NCI-H446 treated with DMSO at 0.1 percent for 48 hours (cell line): ENCODE data around the gene CLDN1.

Experiments
- DNase-seq: peaks from one replicate; lab custom pipeline; 2025; lab: John Stamatoyannopoulos, UW

Gene CLDN1

DNA sequence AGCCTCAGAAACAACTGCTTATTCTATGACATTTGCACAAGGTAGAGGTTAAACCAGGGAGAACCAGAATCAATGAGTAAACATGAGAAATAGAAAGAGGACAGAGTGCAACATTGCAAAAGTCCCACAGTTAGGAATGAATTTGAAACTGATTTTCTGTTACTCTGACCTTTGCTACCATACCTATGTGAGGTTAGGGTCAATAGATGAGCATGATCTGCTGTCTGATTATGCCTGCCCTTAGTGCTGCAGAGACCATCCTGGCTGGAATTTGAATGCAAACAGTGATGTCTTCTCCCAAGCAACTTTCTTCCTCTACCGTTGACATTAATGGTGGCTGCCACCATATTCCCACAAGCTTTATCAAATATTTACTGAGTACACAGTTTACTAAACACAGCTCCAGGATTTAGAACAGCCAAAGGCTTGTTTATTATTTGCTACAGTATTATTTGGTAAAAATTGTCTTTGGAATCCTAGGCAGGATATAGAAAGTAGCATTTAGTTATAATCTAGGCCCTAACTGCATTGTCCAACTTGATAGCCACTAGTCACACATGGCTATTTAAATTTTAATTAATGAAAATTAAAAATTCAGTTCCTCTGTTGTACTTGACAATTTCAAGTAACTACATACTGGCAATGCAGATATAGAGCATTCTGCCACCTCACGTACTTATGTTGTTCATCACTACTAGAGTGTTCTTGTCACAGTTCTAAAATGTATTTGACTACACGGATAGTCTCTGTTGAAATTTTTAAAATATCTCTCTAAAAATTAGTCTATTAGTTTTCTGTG is 8.9 kb upstream of the CLDN1 start:
- no peak for DNase-seq

DNA sequence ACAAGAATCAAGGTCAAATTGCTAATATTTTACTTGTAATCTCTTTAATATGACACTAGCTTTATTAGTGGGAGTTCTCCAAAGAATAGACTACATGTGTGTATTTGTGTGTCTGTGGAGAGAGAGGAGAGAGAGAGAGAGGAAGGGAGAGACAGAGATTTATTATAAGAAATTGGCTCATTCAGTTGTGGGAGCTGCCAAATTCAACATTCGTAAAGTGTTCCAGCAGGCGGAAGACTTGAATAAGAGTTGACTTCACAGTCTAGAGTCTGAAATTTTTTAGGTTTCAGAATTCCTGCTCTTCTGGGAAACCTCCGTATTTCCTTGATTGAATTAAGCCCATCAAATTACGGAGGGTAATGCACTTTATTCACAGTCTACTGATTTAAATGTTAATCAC is 4.7 kb upstream of the CLDN1 start:
- no peak for DNase-seq

DNA sequence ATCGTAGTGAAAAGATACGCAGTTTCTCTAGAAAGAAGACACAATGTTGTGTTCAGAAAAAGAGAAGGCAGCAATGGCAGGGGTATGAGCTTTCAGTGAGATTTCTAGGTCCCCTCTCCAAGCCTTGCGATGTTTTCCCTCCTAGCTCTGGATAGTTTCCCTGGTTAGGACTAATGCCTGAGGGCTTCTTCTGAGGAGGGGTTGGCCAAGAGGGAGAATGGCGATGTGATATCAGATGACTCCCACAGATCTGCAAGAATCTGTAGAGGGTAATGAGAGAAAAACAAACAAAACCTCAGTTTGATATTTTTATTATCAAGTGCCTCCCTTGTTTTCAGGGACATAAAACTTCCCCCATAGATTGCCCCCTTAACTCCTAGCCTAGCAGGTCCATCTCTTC is 4.1 kb upstream of the CLDN1 start:
- DNase-seq = no peak

DNA sequence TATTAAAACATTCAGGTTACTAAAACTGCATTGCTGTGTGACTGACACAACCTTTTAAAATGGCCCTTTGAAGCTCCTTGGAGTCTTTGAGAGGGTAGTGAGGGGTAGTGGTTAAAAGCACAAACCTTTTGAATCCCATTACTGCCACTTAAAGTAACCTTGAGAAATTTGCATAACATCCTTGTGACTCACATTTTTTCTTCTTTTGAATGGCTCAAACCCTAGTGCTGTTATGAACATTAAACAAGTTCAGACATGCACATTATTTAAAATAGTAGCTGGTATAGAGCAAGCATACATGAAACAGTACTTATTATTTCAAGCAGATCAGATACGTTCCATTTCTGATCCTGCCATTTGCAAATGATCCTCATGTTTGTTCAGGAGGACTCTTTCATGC is 3.7 kb upstream of the CLDN1 start:
- no peak for DNase-seq

DNA sequence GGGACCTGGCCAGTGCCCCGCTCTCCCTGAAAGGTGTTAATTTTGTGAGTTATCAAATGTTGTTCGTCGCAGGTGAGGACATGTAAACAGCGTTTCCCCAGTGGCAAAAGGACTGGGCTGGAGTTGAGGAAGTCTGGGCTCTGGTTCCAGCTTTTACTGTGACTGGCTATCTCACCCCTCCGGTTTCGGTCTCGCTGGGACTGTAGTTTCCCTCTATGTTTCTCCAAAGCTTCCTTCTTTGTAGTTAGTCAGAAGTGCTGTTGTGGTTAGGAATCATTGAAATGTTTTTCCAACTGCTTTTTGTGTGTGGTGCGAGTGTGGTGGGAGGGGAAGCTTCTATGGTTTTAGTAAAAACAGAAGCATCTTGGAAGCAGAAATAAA is 990 bp upstream of the CLDN1 start:
- no peak for DNase-seq

DNA sequence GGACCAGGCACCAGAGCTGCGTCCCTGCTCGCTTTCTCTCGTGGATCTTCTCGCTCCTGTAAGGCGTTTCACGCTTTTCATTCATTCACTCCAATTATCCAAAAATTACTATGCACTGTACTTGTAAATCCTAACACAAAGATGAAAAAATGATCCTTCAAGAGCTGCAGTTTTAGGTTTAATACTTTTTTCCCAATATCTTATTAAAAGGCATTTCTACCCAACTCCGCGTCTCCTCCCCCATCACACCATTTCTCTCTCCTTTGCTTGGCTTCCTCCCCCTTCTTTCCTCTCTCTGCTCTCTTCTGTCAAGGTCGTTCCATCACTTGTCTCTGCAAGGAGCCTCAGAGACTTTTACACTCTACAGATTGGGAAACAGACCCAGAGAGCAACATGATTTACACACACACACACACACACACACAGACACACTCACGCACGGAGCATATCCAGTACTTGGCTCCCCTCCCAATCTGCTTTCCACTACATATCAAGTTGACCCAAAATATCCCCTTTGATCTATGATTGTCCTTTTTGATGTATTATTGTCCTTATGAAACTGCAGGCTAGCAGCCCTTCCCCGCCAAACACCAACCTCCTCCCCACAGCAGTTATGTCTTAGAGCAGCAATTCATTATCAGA is 479 bp upstream of the CLDN1 start:
- DNase-seq = no peak

DNA sequence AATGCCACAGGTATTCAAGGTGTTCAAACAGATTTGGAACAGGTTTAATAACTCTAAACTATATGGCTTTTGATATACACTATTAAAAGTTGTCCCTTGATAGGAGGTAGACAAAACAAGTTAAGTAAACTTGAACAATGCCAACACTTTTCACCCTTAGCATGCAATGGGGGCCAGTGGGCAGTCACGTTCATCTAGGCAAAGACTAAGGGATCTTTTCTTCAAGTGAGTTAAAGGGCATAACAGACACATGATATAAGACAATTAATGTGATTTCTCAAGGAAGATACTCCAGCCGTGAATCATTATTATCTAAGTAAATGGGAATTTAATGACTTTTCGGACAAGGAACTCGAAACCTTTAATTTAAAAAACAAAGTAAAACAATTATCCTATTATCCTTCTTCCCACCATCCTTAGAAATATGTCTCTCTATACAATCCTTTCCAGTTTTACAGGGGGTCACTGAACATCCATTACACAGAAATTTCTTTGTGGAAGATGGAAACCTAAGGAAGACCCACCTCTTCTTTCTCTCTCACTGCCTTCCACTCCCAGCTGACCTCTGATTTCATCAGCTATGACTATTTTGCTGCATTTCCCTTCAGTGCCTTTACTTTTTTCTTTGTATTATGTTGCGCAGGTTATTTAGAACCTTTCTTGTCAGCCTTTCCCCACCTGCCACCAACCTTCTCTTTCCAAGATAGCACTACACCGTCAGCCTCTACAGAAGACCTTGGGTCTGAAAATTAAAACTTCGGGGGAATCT is 1.5 kb downstream of the CLDN1 start:
- no peak for DNase-seq

DNA sequence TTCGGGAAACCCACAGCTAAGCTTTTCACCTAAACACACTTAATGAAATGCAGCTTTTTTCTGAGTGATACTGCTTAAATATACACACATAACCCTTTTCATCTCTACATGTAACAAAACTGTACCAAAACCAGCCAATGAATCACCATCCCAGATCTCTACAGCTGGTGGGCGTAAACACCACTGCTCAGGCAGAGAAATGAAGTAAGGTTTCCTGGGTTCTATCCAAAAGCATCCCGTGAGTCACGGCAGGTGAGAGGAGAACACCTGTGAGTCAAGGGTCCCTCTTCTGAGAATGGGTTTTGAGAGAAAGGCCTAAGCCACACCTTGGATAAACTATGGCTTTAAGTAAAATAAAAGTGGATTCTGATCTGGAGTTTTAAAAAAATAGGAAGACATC is 2.6 kb downstream of the CLDN1 start:
- no peak for DNase-seq

DNA sequence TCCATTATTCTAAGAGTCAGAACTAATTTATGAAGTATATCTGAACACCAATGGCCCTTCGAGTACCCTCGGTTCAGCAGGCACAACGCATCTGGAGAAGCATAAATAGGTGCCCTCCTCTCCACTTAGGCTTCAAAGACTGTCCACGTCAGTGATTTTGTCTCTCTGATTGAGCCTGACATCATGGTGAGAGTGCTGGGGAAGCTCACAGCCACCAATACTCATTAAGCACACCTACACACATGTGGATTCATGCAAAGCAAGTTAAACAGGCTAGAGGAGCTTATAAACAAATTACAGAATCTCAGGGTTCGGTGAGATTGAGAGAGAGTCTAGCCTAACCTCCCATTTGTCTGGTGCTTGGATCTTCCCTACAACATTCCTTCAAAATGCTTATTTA is 3.6 kb downstream of the CLDN1 start:
- no peak for DNase-seq

DNA sequence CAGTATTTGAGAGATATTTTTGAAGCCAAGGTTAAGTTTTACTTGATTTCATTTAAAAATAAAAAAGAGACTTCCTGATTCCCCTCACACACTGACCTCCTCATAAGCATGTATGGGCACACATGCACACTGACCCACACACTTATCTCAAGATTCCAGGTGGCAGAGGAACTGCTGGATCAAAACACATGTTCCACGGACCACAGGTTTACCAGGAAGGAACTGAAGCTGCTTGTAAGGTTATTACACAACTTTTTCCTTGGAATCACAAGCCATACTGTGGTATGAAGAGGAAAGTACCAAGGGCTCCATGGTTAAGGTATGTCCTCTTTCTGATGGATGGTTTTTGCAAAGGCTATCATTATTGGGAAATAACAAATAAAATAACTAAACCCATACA is 7.5 kb downstream of the CLDN1 start:
- no peak for DNase-seq

DNA sequence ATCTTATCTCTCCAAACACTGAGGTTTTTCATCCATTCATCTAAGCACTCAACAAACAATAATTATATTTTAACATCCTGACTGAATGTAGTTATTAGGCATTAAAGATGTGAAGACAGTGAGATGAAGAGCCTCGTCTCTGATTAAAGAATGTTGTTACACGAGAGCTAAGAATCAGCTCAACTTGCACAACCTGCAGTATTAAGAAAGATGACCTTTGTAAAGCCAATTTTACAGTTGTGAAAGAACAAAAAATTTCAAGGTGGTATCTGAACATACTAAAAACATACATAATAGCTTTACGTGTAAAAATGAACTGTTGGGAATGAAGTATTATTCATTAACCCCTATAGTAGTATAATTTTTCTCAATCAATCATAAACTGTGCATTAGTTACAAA is 12.8 kb downstream of the CLDN1 start:
- DNase-seq = no peak

DNA sequence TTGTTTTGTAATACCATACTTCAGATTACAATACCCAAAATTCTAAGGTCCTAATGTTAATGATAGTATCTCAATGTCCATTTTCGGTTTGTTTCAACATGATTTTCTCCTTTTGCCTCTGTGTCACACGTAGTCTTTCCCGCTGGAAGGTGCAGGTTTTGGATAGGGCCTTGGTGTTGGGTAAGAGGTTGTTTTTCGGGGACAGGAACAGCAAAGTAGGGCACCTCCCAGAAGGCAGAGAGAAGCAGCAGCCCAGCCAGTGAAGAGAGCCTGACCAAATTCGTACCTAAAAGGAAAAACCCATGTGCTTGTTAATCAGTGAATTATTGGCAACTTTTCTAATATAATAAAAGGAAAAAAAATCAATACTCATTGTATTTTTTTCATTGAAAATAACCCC is 14.1 kb downstream of the CLDN1 start:
- DNase-seq = no peak

DNA sequence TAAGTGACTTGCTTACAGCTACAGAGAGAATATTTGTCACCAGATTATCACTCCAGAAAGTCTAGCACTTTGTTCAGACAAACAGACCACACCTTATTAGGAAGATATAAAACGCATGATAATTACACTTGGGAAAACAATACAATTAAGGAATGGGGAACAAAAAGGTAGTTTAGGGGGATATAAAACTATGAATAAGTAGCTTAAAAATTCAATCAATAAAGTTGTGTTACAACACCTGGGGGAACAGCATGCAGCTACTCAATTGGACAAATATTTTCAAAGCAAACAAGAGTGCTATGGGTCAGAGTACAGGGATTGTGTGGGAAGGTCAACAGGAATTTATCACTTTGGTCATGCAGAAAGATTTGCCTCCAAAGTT is 15.1 kb downstream of the CLDN1 start:
- DNase-seq = no peak

DNA sequence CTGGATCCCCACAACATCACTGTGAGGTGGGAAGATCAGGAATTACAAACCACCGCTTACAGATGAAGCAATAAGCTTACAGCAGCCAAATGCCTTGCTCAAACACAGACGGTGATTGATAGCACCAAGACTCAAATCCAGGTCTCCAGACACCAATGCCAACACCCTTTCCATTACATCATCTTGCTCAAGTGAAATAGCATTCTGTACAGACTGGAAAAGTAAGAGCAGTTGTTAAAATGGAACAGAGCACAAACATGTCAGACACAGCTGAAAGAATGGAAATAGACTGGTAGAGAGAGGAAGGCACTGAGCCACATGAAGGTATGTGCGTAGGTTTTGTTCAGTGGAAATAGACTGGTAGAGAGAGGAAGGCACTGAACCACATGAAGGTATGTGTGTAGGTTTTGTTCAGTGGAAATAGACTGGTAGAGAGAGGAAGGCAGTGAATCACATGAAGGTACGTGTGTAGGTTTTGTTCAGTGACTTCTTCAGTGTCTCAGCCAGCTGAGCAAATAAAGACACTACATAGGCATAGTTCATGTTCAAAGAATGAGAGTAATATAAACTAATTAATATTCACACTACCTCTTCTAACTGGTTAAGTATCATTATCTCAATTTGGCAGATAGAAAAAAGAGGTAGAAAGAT is 15.6 kb downstream of the CLDN1 start:
- DNase-seq = no peak

DNA sequence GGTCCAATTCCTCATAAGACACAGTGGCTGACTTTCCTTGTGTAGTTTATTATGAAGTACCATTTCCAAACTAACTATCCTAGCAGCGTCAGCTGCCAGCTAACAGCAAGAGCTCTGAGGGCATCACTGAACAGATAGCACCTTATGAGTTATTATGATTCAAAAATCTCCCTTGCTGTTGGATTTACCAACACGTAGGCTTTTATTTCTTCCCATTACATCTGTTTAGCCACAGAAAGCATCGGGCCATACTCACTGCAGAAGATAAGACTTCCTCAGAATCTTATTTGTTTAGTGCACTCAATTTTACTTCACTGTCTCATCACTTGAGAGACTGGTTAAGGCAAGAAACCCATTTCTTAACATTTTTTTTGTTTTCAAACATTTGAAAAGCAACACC is 16.2 kb downstream of the CLDN1 start:
- no peak for DNase-seq

DNA sequence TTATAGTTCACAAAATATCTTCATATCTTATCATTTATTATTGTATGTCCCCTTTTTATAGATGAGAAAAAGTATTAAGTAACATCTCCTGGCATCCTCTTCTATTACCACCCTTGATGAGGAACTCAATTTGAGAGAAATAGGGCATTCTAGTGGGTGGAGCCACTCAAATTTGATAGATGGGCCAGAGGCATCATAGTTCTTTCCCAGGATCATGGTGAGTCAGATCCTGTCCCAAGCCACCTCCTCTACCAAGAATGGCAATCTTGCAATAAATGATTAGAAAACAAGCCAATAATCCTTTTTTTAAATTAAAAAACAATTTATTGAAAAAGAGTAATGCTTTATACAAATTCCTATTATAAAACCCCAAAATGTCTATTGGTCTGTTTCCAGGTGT is 16.8 kb downstream of the CLDN1 start:
- no peak for DNase-seq

DNA sequence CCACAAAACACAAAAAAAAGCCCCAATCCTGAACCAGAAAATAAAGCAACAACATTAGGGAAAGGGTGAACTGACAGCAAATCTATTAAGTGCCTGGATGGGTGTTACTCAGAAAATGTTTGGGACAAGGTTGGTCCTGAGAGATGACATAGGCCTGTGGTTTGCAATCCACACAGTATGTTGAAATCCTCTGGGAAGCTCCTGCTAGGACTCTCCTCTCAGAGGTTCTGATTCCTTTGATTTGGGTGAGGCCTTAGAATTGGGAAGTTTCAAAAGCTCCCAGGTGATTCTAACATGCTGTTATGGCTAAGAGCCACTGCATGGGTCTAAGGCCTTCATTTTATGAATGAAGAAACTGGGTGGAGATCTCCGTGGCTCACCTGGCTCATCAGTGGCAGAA is 18.4 kb downstream of the CLDN1 start:
- DNase-seq = no peak

DNA sequence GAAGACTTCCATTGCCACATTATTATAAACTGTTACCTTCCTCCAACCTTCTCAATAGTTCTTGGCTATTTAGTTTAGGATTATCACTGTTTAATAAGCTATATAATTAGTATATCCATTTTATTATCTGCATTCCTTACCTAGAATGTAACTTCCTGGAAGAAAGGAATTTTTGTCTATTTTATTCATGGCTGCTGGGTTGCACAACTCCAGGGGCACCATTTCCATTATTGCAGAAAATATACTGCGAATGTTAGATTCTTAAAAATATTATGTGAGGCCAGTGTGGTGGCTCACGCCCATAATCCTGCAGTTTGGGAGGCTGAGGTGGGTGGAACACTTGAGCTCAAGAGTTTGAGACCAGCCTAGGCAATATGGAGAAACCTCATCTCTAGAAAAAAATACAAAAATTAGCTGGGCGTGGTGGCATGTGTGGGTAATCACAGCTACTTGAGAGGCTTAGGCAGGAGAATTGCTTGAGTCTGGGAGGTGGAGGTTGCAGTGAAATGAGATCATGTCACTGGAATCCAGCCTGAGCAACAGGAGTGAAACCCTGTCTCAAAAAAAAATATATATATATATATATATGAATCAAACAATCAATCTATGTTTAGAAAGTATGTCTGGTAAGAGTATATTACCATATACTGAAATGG is 19.9 kb downstream of the CLDN1 start:
- DNase-seq = no peak

DNA sequence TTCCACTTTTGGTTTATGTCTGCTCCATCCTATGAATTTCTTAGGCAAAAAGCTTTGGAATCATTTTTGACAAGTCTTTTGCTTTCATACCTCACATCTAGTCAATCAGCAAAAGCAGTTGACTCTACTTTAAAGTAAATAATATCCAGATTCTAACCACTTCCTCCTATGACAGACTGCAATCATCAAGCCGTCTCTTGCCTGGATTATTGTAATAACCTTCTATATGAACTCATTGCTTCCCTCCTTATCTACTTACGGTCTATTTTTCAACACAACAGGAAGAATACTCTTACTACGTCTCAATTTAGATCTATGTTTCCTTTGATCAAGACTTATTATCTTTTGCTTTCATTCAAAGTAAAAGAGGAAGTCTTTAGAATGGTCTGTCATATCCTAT is 20.7 kb downstream of the CLDN1 start:
- DNase-seq = no peak

DNA sequence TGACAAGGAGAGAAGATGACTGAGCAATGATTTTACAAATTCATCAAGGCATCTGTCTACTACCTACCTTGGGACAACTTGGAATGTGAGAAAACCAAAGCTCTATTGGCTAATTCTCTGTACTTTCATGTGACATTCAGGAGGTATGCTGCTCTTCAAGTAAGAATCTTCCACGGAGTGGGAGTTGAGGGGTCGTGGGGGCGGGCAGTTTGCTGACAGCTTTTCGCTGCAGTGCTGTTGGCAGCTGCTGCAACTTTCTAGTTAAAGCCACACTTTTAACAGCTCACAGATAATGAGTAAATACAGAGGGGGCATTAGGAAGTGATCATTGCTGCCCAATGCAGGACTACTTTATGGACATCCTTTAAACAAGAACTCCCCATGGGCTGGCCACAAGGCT is 22.3 kb downstream of the CLDN1 start:
- DNase-seq = no peak

DNA sequence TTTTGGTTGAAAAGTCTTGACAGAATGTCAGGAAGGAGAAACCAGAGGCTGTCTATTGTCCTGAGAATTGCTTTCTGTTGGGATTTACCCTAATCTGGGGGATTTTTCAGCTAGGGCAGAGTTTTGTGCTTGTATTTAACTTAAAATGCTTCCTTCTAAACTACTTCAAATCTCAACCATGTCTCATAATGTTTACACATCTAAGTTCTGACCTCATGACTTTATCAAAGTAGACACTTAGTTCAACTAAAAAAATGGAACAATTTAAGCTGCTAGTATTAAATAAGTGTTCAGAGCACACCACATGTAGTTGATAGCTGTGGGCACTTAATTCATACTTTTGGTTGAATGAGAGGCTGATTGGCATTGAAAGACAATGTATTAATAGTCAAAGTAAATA is 28.2 kb downstream of the CLDN1 start:
- no peak for DNase-seq

DNA sequence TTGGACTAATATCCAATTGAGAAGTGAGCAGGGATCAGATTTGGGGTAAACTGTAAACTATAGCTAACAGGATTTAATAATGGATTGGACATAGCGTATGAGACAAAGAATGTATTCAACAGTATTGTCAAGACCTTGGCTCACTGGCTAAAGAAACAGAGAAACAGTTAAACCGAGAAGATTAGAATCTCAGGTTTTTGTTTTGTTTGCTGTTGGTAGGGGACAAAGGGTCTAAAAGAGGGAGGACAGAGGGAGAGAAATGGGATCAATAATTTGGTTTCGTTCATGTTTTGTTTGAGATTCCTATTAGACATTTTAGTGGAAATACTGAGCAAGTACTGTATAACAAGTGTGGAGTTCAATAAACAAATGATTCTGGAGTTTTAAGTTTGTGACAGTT is 28.6 kb downstream of the CLDN1 start:
- DNase-seq = no peak
